Measurements from ENCODE around the gene KCNF1.

DNA sequence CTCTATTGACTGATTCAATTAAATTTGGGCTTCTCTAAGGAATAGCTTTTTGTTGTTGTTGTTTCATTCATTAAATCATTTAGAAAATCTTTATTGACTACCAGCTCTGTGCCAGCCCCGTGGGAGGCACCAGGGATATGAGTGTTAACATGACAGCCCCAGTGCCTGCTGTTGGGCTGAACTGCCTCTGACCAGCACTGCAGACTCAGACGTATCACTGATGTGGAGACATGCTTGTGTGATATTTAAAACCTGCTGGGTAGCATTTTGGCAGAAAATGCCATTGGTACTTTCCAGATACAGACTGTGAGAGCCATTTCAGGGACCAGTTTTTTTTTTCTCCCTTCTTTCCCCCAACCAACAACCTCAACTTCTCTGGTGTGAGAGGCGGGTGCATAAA, 38.6 kb upstream of the KCNF1 start:
- TF ChIP-seq POLR2A (IDR thresholded peaks at IDR 0.05; ENCODE audit: low read depth, low read length) (no peak), PAX5 (IDR thresholded peaks at IDR 0.05; ENCODE audit: insufficient read depth, low read length, severe bottlenecking) (no peak), POLR2AphosphoS5 (IDR thresholded peaks at IDR 0.05; ENCODE audit: low read depth, low read length) (no peak), TAF1 (IDR thresholded peaks at IDR 0.05; ENCODE audit: low read depth, low read length) (no peak), POU2F2 (IDR thresholded peaks at IDR 0.05; ENCODE audit: low read depth, low read length) (no peak)
